ENCODE measurements around the gene TMEM178B.

GRCh38 chr7:141418066-141418465 is 344.2 kb downstream of the TMEM178B start:
- no peak for TF ChIP-seq POLR2AphosphoS5 (IDR thresholded peaks at IDR 0.05)
- no peak for TF ChIP-seq CTCF (IDR thresholded peaks at IDR 0.05)
- no peak for TF ChIP-seq POLR2A (IDR thresholded peaks at IDR 0.05)

Data from sigmoid colon (tissue), 4 donors.